ENCODE measurements around the gene HEMGN. TPM values are rescaled to one million over a fixed set of nuclear protein-coding genes. Genes with fewer than 3 reads are reported as not detected.

The HEMGN gene
- total and polyA plus RNA-seq, 2 experiments from 2014 or later, result not detected

DNA sequence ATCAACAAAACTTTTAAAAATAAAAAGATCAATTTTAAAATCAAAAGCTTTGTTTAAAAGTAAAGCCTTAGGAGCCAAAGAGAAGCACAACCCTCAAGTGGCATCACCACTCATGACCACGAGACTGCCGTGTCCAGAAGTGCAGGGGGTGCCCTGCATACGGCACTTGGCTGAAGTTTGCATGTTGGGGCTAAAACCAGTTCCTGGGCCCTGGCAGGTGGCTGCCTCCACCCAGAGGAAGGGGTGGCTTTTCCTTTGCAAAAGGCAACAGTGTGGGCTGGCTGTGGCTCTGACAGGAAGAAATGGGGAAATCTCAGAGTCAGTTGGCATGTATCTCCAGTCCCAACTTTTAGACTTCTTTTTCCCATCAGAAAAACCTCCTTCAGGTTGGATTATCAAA lies 30.9 kb downstream of the HEMGN start (continued):
- TF ChIP-seq REST (IDR thresholded peaks at IDR 0.05; ENCODE audit: unreplicated experiment) (no peak), ZNF331 (CRISPR knock-in tag; IDR thresholded peaks at IDR 0.05; ENCODE audit: low read depth) (no peak), ZNF114 (CRISPR knock-in tag; IDR thresholded peaks at IDR 0.05) (no peak), CREB1 (CRISPR knock-in tag; IDR thresholded peaks at IDR 0.05; ENCODE audit: low read depth) (no peak)
- TF ChIP-seq, protein P1, sequence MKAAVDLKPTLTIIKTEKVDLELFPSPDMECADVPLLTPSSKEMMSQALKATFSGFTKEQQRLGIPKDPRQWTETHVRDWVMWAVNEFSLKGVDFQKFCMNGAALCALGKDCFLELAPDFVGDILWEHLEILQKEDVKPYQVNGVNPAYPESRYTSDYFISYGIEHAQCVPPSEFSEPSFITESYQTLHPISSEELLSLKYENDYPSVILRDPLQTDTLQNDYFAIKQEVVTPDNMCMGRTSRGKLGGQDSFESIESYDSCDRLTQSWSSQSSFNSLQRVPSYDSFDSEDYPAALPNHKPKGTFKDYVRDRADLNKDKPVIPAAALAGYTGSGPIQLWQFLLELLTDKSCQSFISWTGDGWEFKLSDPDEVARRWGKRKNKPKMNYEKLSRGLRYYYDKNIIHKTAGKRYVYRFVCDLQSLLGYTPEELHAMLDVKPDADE (IDR thresholded peaks at IDR 0.05), result no peak

DNA sequence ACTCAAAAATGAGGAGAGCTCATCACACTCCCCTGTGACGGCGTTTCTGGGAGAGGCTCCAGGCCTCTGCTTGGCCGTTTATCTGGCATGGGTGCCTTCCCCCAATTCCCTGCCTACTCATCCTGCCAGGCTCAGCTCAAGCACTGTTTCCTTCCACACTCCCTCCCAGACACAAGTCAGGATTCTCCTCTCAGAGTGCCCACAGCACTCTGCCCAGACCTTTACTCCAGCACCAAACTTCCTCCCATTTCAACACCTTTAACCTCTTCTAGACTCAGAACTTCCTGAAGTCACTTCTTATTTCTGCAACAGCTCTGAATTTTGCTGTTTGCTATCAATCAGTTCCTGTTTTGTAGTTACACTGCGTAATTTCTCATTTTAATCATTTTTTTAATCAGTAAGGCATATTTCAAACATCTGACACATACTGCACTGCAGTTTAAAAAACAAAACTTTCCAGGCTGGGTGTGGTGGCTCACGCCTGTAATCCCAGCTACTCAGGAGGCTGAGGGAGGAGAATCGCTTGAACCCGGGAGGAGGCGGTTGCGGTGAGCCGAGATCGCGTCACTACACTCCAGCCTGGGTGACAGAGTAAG lies 31.6 kb downstream of the HEMGN start:
- H3K9me2 ChIP-seq (ENCODE audit: insufficient read depth), result no peaks in the 10 kb centered on the region
- no peaks in the 10 kb centered on the region for H3K27me3 ChIP-seq (ENCODE audit: insufficient read depth)
- Mint-ChIP-seq H3K4me1 (no peaks in the 10 kb centered on the region), H3K27ac (no peak overlapping the region), H3K27me3 (ENCODE audit: insufficient read depth, low read depth, poor library complexity) (no peaks in the 10 kb centered on the region), H3K9me3 (no peaks in the 10 kb centered on the region), H3K36me3 (ENCODE audit: low read depth) (peaks cover 6% of the 10 kb centered on the region; the same call in 2 of the 3 replicates), H3K4me3 (no peak overlapping the region)
- H3K4me1 ChIP-seq (ENCODE audit: insufficient read depth), result no peaks in the 10 kb centered on the region
- H2AFZ ChIP-seq, result no peak overlapping the region
- no peak for ATAC-seq
- TF ChIP-seq ZNF331 (CRISPR knock-in tag; IDR thresholded peaks at IDR 0.05; ENCODE audit: low read depth) (no peak), JUNB (IDR thresholded peaks at IDR 0.05; ENCODE audit: unreplicated experiment) (no peak), STAT1 (IDR thresholded peaks at IDR 0.05; ENCODE audit: unreplicated experiment) (no peak), EZH2phosphoT487 (IDR thresholded peaks at IDR 0.05; ENCODE audit: unreplicated experiment) (no peak), REST (IDR thresholded peaks at IDR 0.05; ENCODE audit: unreplicated experiment) (no peak), ZNF114 (CRISPR knock-in tag; IDR thresholded peaks at IDR 0.05) (no peak)
- TF ChIP-seq, protein P1 (IDR thresholded peaks at IDR 0.05), result no peak
- H3K4me3 ChIP-seq, result no peak overlapping the region
- DNase-seq (ENCODE audit: low spot score), result no peak
- H3K27ac ChIP-seq (ENCODE audit: low read depth), result no peak overlapping the region
- no peaks in the 10 kb centered on the region for H3K79me2 ChIP-seq (replicated peaks; ENCODE audit: insufficient read depth)
- H3K4me2 ChIP-seq, result no peak overlapping the region
- no peaks in the 10 kb centered on the region; the same call in 1 of the 2 replicates for H4K20me1 ChIP-seq (replicated peaks; ENCODE audit: insufficient read depth)
- no peaks in the 10 kb centered on the region for H3F3A ChIP-seq (replicated peaks; ENCODE audit: low read depth)
- H3K36me3 ChIP-seq (ENCODE audit: insufficient read depth), result no peaks in the 10 kb centered on the region; the same call in 1 of the 2 replicates
